Erythroblast (primary cell): ENCODE results near the gene NRP1.

Experiments
- DNase-seq, 2 experiments: peaks; one replicate each; lab custom pipeline; 2025; lab: John Stamatoyannopoulos, UW
- GATA1 ChIP-seq: IDR thresholded peaks from 2 replicates; pipeline ENCODE4 v1.6.1; 2011; ENCODE audit warnings: low read depth, mild to moderate bottlenecking, control low read depth, low read length, moderate library complexity
- POLR2A ChIP-seq: IDR thresholded peaks from 2 replicates; pipeline ENCODE4 v1.6.1; 2011; ENCODE audit warnings: mild to moderate bottlenecking, low read length

The NRP1 gene

DNA sequence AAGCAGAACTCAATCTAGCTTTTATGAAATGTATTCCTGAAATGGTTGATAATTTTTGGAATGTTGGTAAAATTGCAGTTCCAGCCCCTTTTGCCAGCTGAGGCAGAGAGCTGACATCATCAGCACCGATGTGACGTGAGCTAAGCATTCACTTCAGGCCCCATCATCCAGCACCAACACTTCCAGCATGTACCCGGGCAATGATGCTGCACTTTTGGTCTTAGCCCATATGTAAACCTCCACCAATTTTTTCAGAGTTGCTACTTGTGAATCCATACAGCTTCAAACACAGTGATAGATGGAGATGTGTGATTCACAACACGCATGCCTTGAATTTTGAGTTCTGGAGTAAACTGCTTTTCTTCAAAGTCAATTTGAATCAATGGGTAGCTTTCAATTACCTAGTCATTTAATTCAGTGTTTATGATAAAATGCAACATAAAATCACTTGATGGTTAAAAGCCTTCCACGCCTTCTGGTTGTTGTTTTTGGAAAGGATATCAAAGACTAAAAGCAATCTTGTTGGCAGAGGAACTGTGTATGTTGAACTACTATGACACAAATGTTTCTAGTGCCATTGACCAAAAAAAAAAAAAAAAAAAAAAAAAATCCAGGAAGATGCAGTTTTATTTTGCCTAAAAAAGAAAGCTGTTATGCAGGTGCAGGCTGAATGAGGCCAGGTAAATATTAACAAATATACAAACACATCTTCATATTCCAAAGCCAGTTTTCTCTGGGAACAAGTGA, 73.9 kb downstream of the NRP1 start:
- DNase-seq: no peak
- TF ChIP-seq GATA1 (no peak), POLR2A (no peak)

DNA sequence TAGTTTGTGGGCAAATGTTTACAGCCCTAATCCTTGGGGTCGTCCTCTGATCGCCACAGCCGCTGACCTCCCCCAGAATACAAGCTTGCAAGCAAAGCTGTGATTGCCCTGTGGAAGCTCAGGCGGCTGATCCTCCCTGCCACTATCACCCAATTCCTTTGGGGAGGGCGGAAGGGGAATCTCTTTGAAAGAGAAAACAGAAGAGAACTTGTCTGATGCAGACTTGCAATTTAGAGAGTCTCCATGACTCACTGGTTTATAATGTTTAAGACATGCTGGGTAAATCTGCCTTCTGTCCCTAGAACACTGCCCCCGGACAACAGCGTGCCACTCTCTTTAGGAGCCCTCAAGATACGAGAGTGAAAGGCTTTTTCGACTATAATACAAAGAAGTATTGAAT, 75.5 kb downstream of the NRP1 start:
- TF ChIP-seq GATA1: no peak
- no peak for TF ChIP-seq POLR2A
- no peak for DNase-seq

DNA sequence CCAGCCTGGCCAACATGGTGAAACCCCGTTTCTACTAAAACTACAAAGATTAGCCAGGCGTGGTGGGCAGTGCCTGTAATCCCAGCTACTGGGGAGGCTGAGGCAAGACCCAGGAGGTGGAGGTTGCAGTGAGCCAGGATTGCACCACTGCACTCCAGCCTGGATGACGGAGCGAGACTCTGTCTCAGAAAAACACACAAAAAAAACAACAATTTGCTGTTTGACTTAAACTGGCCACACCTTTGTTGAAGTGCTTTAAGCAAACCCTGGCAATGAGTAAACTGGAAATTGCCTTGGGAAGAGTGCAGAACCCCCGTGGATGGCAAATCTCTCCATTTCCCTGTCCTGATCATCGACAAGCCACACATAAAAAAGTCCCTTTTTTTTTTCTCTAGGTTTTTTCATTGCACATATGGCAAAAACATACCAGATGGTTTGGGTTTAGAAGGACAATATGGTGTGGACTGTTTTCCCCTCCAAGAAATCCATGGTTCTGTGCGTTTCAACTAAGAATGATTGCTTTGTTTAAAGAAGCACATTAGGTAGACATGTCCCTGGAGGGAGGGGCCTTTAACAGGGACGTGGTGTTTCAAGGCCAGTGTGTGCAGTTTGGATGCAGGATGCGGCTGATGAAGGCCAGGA, 76.9 kb downstream of the NRP1 start:
- no peak for TF ChIP-seq POLR2A
- TF ChIP-seq GATA1: no peak

DNA sequence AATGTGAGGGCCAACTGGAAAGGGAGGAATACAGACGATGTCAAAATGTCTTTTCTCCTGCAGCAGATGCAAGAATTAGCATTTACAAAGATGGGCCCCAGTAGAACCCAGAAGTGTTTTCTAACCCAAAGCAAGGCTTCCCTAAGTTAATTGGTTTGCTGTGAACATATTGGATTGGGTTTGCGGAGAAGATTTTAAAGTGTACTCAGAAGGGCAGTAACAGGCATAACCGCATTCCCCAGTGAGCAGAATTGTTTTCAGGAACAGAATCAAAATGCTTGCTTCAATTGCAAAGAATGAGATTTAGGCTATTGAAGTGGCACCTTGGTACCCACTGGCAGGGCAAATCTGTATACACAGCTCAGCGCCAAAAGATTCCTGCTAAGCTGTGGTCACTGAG, 78.0 kb downstream of the NRP1 start:
- no peak for TF ChIP-seq POLR2A
- no peak for TF ChIP-seq GATA1
- DNase-seq: no peak

More for the DNA sequence above, 76.9 kb downstream of the NRP1 start:
- DNase-seq: no peak

DNA sequence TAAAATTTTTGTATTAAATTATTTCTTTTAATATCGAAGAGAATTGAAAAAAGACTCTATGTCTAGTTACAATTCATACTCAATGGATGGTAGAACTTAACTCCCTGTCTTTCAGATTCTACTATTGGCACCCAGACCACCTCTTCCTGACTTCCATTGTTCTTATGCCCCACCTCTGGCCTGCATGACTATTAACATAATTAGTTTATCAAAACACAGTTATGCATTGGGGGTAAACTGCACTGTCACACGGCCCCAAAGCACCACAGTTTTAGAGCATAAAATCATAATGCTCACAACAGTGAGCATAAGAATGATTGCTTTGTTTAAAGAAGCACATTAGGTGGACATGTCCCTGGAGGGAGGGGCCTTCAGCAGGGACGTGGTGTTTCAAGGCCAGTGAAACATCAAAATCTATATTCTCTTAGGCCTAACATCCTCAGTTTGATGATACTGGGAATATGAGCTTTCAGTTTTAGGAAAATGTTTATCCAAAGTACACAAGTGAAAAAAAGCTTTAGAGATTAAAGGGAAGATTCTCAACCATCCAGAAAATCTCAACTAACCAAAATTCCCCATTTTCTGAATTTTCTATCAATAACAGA, 79.8 kb downstream of the NRP1 start:
- no peak for TF ChIP-seq GATA1
- DNase-seq: no peak

DNA sequence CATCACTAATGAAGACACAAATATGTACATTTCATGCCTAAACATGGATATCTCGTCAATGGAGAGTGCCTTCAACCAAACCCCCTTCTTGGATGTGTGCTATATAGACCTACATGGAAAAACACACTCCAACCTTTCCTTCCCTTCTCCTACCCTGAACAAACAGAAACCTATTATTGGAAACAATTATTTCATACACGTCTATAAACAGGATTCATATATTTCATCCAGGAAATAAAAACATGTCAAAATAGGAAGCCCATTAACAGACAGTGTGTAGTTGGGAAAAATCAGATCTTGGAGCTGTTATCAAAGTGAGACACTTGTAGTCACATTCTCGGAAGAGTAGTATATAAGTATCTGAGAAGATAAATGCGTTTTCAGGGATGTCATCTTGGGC, 81.1 kb downstream of the NRP1 start:
- no peak for DNase-seq
- no peak for TF ChIP-seq GATA1
- TF ChIP-seq POLR2A: no peak

DNA sequence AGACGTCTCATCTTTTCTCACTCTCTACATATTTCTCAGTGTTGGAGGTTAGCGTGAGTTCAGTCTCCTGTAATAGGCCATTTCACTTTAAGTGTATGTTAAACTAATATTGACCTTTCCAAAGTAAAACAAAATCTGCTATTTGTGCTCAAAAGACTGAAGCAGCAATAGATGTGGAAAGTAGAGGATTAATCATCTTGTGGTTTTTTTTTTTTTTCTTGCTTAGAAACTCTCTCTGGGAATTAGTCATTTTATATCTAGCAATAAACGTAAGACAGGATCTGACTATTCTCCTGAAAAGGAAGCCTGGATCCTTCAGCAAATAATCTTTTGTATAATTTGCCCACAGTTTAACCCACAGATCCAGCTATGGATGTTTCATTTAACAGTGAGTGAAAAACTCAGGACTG, 81.7 kb downstream of the NRP1 start:
- DNase-seq: no peak
- TF ChIP-seq POLR2A (no peak), GATA1 (no peak)

DNA sequence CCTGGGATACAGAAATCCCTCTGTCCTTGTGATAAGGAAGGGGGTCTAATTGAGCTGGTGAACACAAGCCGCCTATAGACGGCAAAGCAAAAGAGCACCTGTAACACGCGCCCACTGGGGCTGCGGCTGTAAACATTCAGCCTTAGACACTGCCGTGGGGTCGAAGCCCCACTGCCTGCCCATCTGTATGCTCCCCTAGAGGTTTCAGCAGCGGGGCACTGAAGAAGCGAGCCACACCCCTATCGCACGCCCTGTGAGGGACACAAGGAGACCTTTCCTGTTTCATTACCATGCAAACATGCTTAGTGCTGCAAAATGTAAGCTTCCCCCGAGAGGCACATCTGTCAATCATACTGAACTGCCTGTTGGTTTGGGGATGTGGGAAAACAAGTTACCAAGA, 82.1 kb downstream of the NRP1 start:
- no peak for DNase-seq
- TF ChIP-seq GATA1: no peak
- TF ChIP-seq POLR2A: no peak

DNA sequence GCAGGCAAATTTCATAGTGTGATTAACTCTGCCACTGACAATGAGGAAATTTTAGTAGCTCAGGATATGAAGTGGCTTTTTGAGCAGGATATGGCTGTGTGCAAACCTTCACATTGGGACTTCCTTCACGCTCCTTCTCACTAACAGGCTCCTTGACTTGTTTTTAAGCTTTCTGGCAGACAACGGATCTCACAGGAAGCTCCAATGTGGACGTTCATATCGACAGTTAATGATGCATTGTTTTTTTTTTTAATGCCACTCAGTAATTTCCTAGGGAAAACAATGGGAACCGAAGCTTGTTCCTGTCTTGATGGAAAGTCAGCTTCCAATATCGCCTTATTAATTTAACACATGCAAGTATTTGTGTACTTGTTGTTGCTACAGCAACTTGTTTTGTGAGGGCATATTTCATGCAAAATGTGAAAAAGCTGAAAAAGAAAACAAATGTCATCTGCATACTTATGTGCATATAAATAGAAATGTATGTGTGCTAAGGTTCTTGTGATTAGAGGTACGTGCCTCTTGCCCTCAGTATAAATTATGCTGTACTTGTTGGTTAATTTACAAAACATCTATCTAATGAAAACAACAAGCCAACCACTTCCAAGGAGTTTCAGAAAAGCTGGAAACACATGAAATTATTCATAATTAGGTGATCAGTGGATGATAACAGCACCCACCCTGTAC, 84.7 kb downstream of the NRP1 start:
- no peak for DNase-seq
- TF ChIP-seq POLR2A: no peak
- no peak for TF ChIP-seq GATA1

DNA sequence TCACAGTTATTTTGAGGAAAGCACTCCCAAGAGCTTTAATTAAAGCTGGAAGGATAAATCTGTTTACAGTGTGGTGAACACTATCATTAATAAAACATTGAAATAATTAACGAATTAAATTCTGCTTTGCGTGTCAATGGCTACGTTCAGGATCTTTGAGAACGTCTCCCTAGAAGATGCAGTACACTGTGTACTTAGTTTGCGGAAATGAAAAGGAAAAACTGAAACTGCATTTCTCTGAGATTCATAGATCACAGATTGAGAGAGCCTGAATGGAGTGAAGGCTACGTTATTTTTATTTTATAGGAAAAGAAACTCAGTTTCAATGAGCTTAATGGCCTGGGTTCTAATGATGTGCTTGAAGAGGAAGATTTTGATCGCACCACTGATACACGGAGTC, 85.3 kb downstream of the NRP1 start:
- DNase-seq: no peak
- TF ChIP-seq POLR2A: no peak

DNA sequence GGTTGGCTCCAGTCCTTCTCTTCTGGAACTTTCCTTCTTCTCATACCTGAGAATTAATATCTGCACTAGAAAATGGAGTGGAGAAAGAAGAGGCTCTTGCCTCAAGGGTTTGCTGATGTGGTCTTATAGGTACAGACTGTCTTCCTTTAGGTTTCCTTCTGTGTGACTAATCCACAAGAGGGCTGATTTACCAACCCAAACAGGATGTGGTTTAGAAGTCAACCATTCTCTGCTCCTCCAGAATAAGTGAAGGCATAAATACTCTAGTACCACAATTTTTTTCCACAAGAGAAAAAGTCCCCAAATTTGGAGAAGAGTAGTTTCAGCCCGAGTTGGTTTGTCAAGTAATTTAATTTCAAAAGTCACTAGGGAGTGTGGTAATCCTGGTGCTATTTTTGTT, 85.8 kb downstream of the NRP1 start:
- no peak for DNase-seq
- TF ChIP-seq GATA1 (no peak), POLR2A (no peak)

DNA sequence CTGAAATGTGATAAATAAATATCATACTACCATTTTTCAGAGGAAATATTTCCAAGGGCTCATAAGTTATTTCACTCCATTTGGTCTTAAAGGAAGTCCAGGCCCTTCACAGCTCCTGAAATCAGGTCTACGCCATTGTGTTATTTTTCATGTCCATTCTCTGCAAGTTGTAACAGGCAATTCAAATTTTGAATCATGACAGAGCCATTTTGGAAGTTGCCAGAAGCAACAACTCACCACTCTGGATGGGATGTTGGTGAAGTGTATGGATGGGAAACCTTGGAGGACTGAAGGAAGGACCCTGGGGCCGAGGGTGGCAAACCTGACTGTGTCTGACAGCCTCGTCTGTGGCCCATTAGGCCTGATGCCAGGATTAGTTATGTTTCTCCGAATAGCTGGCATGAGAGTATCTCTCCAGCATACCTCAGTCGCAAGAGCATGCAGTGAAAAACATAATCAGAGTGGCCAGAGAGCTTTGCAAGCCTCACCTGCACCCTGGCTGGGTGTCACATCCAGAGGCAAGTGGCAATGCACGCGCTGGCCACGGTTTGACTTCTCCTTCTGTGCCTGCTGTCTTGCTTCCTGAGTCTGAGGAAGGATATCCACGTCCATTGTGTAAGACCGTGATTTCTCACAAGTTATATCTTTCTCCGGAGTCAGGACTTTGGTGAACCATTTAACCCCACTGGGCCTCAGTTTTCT, 87.1 kb downstream of the NRP1 start:
- DNase-seq: no peak
- TF ChIP-seq POLR2A (no peak), GATA1 (no peak)

DNA sequence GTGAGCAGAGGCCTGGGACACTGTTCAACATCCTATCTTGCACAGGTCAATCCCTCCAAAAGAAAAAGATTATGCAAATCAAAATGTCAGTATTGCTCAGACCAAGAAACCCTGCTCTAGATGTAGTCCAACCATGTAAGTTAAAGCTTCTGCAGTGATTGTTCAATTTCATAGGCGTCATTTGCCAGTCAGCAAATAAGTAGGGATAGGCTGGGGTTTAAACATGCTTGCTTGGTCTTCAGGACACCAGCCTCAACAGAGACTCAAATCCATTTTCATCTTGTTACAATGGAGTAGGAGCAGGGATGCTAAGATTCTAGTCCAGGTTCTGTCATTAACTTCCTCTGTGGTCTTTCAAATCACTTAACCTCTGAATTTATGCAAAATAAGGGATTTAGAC, 89.1 kb downstream of the NRP1 start:
- DNase-seq: no peak
- no peak for TF ChIP-seq POLR2A

DNA sequence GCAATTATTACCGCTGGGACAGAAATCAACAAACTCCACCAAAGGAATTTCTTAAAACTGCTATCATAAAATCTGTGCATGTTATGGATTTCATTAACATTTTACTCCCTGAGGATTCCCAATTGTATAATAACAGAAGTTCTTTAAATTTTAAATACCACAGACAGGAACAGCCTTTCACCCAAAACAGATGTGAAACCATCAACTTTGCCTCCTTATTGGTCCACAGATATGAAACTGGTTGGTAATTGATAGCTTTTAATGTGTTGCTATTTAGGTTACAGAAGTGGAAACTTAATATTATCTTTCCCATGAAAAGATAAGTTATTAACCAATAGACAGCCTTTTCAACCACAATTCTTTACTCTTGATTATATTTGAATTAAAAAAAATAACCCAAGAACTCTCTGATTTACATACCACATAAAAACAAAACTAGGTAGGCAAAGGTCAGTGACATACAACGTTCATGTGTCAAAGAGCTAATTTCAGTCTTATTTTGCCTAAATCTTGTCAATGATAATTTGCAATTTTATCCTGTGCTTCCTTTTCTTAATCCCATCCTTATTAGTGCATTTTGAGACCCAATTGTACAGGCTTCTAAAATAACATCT, 90.0 kb downstream of the NRP1 start:
- TF ChIP-seq GATA1: no peak
- DNase-seq: no peak
